NCI-H526 treated with DMSO at 0.1 percent for 48 hours (cell line): Measurements from ENCODE around the gene ATP7B.

ENCODE experiments used
- DNase-seq: peaks from one replicate; lab custom pipeline; 2025; lab: John Stamatoyannopoulos, UW

The ATP7B gene

GRCh38 chr13:51894239-51894638 lies 117.0 kb downstream of the ATP7B start:
- no peak for DNase-seq

GRCh38 chr13:51892657-51893056 lies 118.6 kb downstream of the ATP7B start:
- no peak for DNase-seq

- DNase-seq: no peak
These were observed 123.8 kb downstream of the ATP7B start for GRCh38 chr13:51887468-51887867.

- DNase-seq: no peak
These were observed 125.6 kb downstream of the ATP7B start for GRCh38 chr13:51885651-51886050.

GRCh38 chr13:51883226-51883600 lies 128.0 kb downstream of the ATP7B start:
- no peak for DNase-seq
